Gastroesophageal sphincter (tissue), 3 donors: ENCODE results near the gene IQGAP2.

Experiments
- EP300 ChIP-seq: sonication (generic); formaldehyde crosslinking; IDR thresholded peaks from one replicate; pipeline ENCODE4 v1.6.1; 2017; ENCODE audit warnings: antibody characterized with exemption, mild to moderate bottlenecking
- POLR2A ChIP-seq, 2 donors: fragments of 450-650 bp; IDR thresholded peaks; one replicate each; pipeline ENCODE4 v1.6.1; 2017; ENCODE audit warnings: antibody characterized with exemption in 2 of 2, mild to moderate bottlenecking in 2 of 2, moderate library complexity in 1 of 2
- POLR2AphosphoS5 ChIP-seq: sonication (generic); formaldehyde crosslinking; IDR thresholded peaks from one replicate; pipeline ENCODE4 v1.6.1; 2017; ENCODE audit warnings: antibody characterized with exemption
- TF ChIP-seq, protein P1 (sequence below), 4 experiments: fragments of 200-600 bp in 2 of 4; fragments of 450-650 bp in 2 of 4; sonication (generic) in 1 of 4; IDR thresholded peaks; one replicate each; pipeline ENCODE4 v1.5.1; 2017 to 2019; ENCODE audit warnings: antibody characterized with exemption in 4 of 4, mild to moderate bottlenecking in 2 of 4, moderate library complexity in 2 of 4

- TF ChIP-seq, protein P1, sequence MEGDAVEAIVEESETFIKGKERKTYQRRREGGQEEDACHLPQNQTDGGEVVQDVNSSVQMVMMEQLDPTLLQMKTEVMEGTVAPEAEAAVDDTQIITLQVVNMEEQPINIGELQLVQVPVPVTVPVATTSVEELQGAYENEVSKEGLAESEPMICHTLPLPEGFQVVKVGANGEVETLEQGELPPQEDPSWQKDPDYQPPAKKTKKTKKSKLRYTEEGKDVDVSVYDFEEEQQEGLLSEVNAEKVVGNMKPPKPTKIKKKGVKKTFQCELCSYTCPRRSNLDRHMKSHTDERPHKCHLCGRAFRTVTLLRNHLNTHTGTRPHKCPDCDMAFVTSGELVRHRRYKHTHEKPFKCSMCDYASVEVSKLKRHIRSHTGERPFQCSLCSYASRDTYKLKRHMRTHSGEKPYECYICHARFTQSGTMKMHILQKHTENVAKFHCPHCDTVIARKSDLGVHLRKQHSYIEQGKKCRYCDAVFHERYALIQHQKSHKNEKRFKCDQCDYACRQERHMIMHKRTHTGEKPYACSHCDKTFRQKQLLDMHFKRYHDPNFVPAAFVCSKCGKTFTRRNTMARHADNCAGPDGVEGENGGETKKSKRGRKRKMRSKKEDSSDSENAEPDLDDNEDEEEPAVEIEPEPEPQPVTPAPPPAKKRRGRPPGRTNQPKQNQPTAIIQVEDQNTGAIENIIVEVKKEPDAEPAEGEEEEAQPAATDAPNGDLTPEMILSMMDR (IDR thresholded peaks at IDR 0.05) = no peak
- TF ChIP-seq POLR2AphosphoS5 = no peak
- no peak for TF ChIP-seq POLR2A (IDR thresholded peaks at IDR 0.05)
- no peak for TF ChIP-seq EP300
Measured at GRCh38 chr5:76681287-76681686, 278.2 kb downstream of the IQGAP2 start.
